ENCODE data around the gene PDCD2L. TPM values are rescaled to one million over a fixed set of nuclear protein-coding genes. Genes with fewer than 3 reads are reported as not detected.

Gene PDCD2L
- total RNA-seq, 1 experiment from 2014 or later, result 14.8 TPM

GRCh38 chr19:34381399-34382251 is 22.6 kb upstream of the PDCD2L start:
- ChIA-PET CTCF (no interaction called here), POLR2A (ENCODE audit: unreplicated experiment) (no interaction called here)
- intact Hi-C loops (cut with micrococcal nuclease; ENCODE audit: unreplicated experiment), result no loop called here
- no peak overlapping the region for H2AFZ ChIP-seq
- no peak for DNase-seq
- no TSS peak for BruUV-seq (replicated peaks)
- no peaks in the 10 kb centered on the region for H3K27me3 ChIP-seq (ENCODE audit: insufficient read depth, low read depth)
- no peak overlapping the region for H3K4me3 ChIP-seq
- no peaks in the 10 kb centered on the region for H3K4me1 ChIP-seq (replicated peaks; ENCODE audit: insufficient read depth)
- H3K4me2 ChIP-seq, result no peak overlapping the region
- H3K79me2 ChIP-seq (ENCODE audit: low read depth), result no peaks in the 10 kb centered on the region
- no peaks in the 10 kb centered on the region for H3K9me3 ChIP-seq (ENCODE audit: insufficient read depth, low read depth)
- H3F3A ChIP-seq (ENCODE audit: insufficient read depth, low read depth), result no peaks in the 10 kb centered on the region
- no peaks in the 10 kb centered on the region for H3K9me2 ChIP-seq (ENCODE audit: insufficient read depth)
- no peaks in the 10 kb centered on the region for H4K20me1 ChIP-seq (ENCODE audit: insufficient read depth)
- H3K36me3 ChIP-seq (ENCODE audit: low read depth), result peaks cover 31% of the 10 kb centered on the region
- TF ChIP-seq, protein P1, sequence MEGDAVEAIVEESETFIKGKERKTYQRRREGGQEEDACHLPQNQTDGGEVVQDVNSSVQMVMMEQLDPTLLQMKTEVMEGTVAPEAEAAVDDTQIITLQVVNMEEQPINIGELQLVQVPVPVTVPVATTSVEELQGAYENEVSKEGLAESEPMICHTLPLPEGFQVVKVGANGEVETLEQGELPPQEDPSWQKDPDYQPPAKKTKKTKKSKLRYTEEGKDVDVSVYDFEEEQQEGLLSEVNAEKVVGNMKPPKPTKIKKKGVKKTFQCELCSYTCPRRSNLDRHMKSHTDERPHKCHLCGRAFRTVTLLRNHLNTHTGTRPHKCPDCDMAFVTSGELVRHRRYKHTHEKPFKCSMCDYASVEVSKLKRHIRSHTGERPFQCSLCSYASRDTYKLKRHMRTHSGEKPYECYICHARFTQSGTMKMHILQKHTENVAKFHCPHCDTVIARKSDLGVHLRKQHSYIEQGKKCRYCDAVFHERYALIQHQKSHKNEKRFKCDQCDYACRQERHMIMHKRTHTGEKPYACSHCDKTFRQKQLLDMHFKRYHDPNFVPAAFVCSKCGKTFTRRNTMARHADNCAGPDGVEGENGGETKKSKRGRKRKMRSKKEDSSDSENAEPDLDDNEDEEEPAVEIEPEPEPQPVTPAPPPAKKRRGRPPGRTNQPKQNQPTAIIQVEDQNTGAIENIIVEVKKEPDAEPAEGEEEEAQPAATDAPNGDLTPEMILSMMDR (conservative IDR thresholded peaks at IDR 0.05), result no peak
- no peak for TF ChIP-seq EZH2 (IDR thresholded peaks at IDR 0.05; ENCODE audit: low read depth)
- no peak overlapping the region for H3K27ac ChIP-seq

GRCh38 chr19:34382471-34382870 is 21.7 kb upstream of the PDCD2L start:
- no peak overlapping the region for H3K4me2 ChIP-seq
- H4K20me1 ChIP-seq (ENCODE audit: insufficient read depth), result no peaks in the 10 kb centered on the region; the same call in 1 of the 2 replicates
- no peaks in the 10 kb centered on the region for H3F3A ChIP-seq (ENCODE audit: insufficient read depth, low read depth)
- no peak overlapping the region for H2AFZ ChIP-seq
- CTCF ChIA-PET, result no interaction called here
- H3K9me2 ChIP-seq (ENCODE audit: insufficient read depth), result no peaks in the 10 kb centered on the region
- no peaks in the 10 kb centered on the region for H3K79me2 ChIP-seq (ENCODE audit: low read depth)
- H3K36me3 ChIP-seq (ENCODE audit: low read depth), result peaks cover 29% of the 10 kb centered on the region
- no peaks in the 10 kb centered on the region for H3K4me1 ChIP-seq (replicated peaks; ENCODE audit: insufficient read depth)
- no peak for DNase-seq
- H3K9me3 ChIP-seq (ENCODE audit: insufficient read depth, low read depth), result no peaks in the 10 kb centered on the region
- no peaks in the 10 kb centered on the region for H3K27me3 ChIP-seq (ENCODE audit: insufficient read depth, low read depth)
- POLR2A ChIA-PET (ENCODE audit: unreplicated experiment), result no interaction called here
- intact Hi-C loops (cut with micrococcal nuclease; ENCODE audit: unreplicated experiment), result no loop called here
- no peak overlapping the region for H3K4me3 ChIP-seq
- H3K27ac ChIP-seq, result no peak overlapping the region
- TF ChIP-seq EZH2 (IDR thresholded peaks at IDR 0.05; ENCODE audit: low read depth), result no peak
- TF ChIP-seq, protein P1 (conservative IDR thresholded peaks at IDR 0.05), result no peak
- no TSS peak for BruUV-seq (replicated peaks)

DNA sequence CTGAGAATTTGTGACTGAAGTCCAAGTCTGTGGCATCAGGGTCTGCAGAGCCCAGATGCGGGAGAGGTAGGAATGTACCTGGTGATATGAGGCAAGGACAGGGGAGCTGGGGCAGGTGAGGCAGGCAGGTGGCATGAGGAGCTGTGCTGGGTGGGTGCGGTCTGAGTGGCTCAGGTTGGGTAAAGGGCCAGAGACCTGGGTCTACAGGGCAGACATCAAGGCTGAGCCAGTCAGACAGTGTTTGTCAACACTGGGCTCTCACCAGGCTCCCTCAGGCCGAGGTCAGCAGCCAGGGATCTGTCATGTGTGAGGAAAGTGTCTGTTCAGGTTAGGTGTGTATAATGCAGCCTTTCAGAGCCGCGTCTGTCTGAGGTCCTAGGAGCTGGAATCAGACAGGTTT is 20.6 kb upstream of the PDCD2L start:
- Histone ChIP-seq H3K9me3 (ENCODE audit: insufficient read depth, low read depth) (no peaks in the 10 kb centered on the region), H3F3A (ENCODE audit: insufficient read depth, low read depth) (no peaks in the 10 kb centered on the region), H2AFZ (no peak overlapping the region), H3K79me2 (ENCODE audit: low read depth) (no peaks in the 10 kb centered on the region), H4K20me1 (ENCODE audit: insufficient read depth) (no peaks in the 10 kb centered on the region; the same call in 1 of the 2 replicates), H3K4me3 (no peak overlapping the region), H3K27ac (no peak overlapping the region), H3K36me3 (ENCODE audit: low read depth) (peaks cover 21% of the 10 kb centered on the region; the same call in 1 of the 2 replicates), H3K9me2 (ENCODE audit: insufficient read depth) (no peaks in the 10 kb centered on the region), H3K27me3 (ENCODE audit: insufficient read depth, low read depth) (no peaks in the 10 kb centered on the region), H3K4me2 (no peak overlapping the region), H3K4me1 (replicated peaks; ENCODE audit: insufficient read depth) (no peaks in the 10 kb centered on the region)
- no TSS peak for BruUV-seq (replicated peaks)
- TF ChIP-seq EZH2 (IDR thresholded peaks at IDR 0.05; ENCODE audit: low read depth), result no peak
- TF ChIP-seq, protein P1 (conservative IDR thresholded peaks at IDR 0.05), result no peak
- intact Hi-C loops (cut with micrococcal nuclease; ENCODE audit: unreplicated experiment), result no loop called here
- ChIA-PET POLR2A (ENCODE audit: unreplicated experiment) (no interaction called here), CTCF (no interaction called here)
- DNase-seq, result no peak
